Esophagus muscularis mucosa (tissue), 4 donors: ENCODE data around the gene RNF39. TPM values are rescaled to one million over a fixed set of nuclear protein-coding genes. Genes with fewer than 3 reads are reported as not detected.

Source experiments
- DNase-seq: peaks from one replicate; pipeline ENCODE4 v3.0.0-alpha.2; 2017; ENCODE audit errors: extremely low spot score
- H3K27ac ChIP-seq, 4 donors: fragments of 200-600 bp; sonication (generic); replicated peaks in 1 of 4; 1 replicate in 3 of 4; 2 replicates in 1 of 4; pipeline ENCODE4 v1.5.1; 2016 to 2019; ENCODE audit warnings: mild to moderate bottlenecking in 1 of 4
- H3K27me3 ChIP-seq, 4 donors: fragments of 200-600 bp; sonication (generic); one replicate each; pipeline versions ENCODE4 v1.5.1 to v1.6.0; 2016 to 2019
- H3K36me3 ChIP-seq, 4 donors: fragments of 200-600 bp; sonication (generic); one replicate each; pipeline ENCODE4 v1.5.1; 2016 to 2019
- H3K4me1 ChIP-seq, 4 donors: fragments of 200-600 bp; sonication (generic); one replicate each; pipeline ENCODE4 v1.5.1; 2016 to 2019
- H3K4me3 ChIP-seq, 4 donors: fragments of 200-600 bp; sonication (generic); 1 replicate in 2 of 4; 2 replicates in 2 of 4; pipeline ENCODE4 v1.5.1; 2016 to 2019; ENCODE audit warnings: mild to moderate bottlenecking in 4 of 4, moderate library complexity in 1 of 4
- H3K9me3 ChIP-seq, 4 donors: fragments of 200-600 bp; sonication (generic); 1 replicate in 3 of 4; 2 replicates in 1 of 4; pipeline ENCODE4 v1.5.1; 2016 to 2019
- CTCF ChIP-seq, 3 experiments: fragments of 200-600 bp in 2 of 3; fragments of 450-650 bp in 1 of 3; sonication (generic) in 2 of 3; IDR thresholded peaks; one replicate each; pipeline ENCODE4 v1.5.1; 2017 to 2019; ENCODE audit warnings: antibody characterized with exemption in 3 of 3, mild to moderate bottlenecking in 2 of 3, moderate library complexity in 1 of 3
- EP300 ChIP-seq: sonication (generic); formaldehyde crosslinking; IDR thresholded peaks from one replicate; pipeline ENCODE4 v1.6.1; 2017; ENCODE audit warnings: antibody characterized with exemption
- POLR2A ChIP-seq: fragments of 450-650 bp; IDR thresholded peaks from one replicate; pipeline ENCODE4 v1.6.1; 2017; ENCODE audit warnings: antibody characterized with exemption, moderate library complexity, mild to moderate bottlenecking, low read depth
- POLR2AphosphoS5 ChIP-seq, 2 donors: sonication (generic); formaldehyde crosslinking; IDR thresholded peaks; one replicate each; pipeline ENCODE4 v1.6.1; 2017; ENCODE audit warnings: antibody characterized with exemption in 2 of 2
- WGBS: methylation state at CpG from one replicate; pipeline ENCODE4 v1.1.5; 2018; 5-methylcytosine and 5-hydroxymethylcytosine counted together
- intact Hi-C: fragments of 100-400 bp; cut with DNase I; formaldehyde crosslinking; loops from one replicate; pipeline ENCODE4 v1.15.1; 2023
- total RNA-seq, 4 donors: library from RNA; depleted of rRNA; stranded (reverse); fragments of >200 nt; gene quantifications; one replicate each; pipeline versions ENCODE4 v1.1.0 to v1.2.1, GENCODE V29; 2016

Gene RNF39
- total RNA-seq, 4 donors from 2014 or later, result 0.11 TPM; not detected in 3

DNA sequence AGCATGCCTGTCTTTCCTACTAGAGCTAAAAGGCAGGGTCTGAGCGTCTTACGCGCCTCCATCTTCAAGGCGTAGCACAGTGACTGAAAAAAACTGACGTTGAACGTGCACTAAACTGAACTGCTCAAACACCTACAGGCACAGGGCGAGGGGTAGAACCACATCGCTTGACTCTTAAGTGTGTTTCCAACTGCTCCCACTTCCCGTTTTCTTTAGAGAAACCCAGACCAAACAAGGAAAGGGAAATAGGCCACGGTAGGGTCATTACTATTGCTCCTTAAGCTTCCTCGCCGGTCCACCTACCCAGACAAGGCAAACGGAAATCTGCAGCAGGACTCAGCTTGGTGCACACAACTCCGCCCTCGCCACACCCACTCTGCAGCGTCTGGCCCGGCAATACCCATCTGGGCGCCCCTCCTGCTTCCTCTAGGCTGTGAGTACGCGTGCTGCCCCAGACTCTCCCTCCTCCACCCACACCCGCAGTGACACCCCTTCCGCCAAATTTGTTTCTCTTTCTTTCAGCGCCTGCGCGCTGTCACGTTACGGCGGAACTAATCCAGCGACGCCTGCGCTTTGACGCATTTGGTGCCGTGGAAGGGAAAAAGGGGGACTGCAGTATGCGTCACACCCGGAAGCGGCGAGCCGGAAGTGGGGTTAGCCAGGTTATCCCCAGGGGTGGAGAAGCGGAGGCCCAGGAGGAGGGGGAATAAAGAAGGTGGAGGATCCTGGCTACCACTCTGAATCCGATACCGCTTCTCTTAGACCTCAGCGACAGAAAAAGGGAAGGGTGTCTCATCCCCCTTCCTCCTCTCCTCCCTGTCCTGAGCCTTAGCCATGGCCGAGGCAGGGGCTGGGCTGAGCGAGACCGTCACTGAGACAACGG, 8.8 kb downstream of the RNF39 start, which contains the start of gene PPP1R11:
Gene PPP1R11 (plus strand): TSS at position 622 of the 883 bp plus-strand sequence. CDS start 213 bp downstream, at position 835.
- Histone ChIP-seq H3K36me3 (peaks cover 5 to 33% (median 21%) of the 10 kb centered on the region in 4 donors), H3K27me3 (peaks cover 0 to 15% (median 10%) of the 10 kb centered on the region in 4 donors), H3K4me3 (peak within 1 kb of the TSS; percentile 68 to 79 (median 72)), H3K9me3 (no peaks in the 10 kb centered on the region), H3K27ac (peak within 1 kb of the TSS; percentile 82 to 89 (median 88)), H3K4me1 (peaks cover 28 to 53% (median 49%) of the 10 kb centered on the region in 4 donors)
- TF ChIP-seq CTCF (IDR thresholded peaks at IDR 0.05) (peak in 1 of 3 experiments; percentile 4), POLR2A (peak; percentile 45), EP300 (no peak), POLR2AphosphoS5 (IDR thresholded peaks at IDR 0.05) (peak; percentile 94 to 98)
- WGBS, result 0% methylated on average over 43 of the region's 46 CpGs
- intact Hi-C loops, result loop anchor here (5.0 to 10.0 kb wide), 2 partner anchors 35 to 122 kb away; partner anchors contain the start of gene HLA-A
- DNase-seq, result peak; percentile 99

GRCh38 chr6:30066082-30066481, 9.5 kb downstream of the RNF39 start:
- Histone ChIP-seq H3K4me3 (peak overlapping the region; percentile 68 to 79 (median 72)), H3K9me3 (no peaks in the 10 kb centered on the region), H3K27me3 (peaks cover 0 to 8% (median 5%) of the 10 kb centered on the region in 4 donors), H3K36me3 (peaks cover 5 to 33% (median 21%) of the 10 kb centered on the region in 4 donors), H3K4me1 (peaks cover 25 to 49% (median 45%) of the 10 kb centered on the region in 4 donors), H3K27ac (peak overlapping the region; percentile 82 to 89 (median 88))
- no peak for DNase-seq
- intact Hi-C loops, result loop anchor here (5.0 to 10.0 kb wide), 2 partner anchors 36 to 121 kb away; partner anchors contain the start of gene HLA-A
- TF ChIP-seq EP300 (no peak), POLR2A (no peak), CTCF (IDR thresholded peaks at IDR 0.05) (no peak), POLR2AphosphoS5 (IDR thresholded peaks at IDR 0.05) (no peak)
- WGBS, result 11% methylated on average over 4 of the region's 4 CpGs

- Histone ChIP-seq H3K27me3 (no peaks in the 10 kb centered on the region), H3K4me3 (no peak overlapping the region), H3K36me3 (peaks cover 0 to 17% (median 2%) of the 10 kb centered on the region in 4 donors), H3K4me1 (peaks cover 31 to 53% (median 49%) of the 10 kb centered on the region in 4 donors), H3K9me3 (no peaks in the 10 kb centered on the region), H3K27ac (no peak overlapping the region)
- no peak for DNase-seq
- no peak for TF ChIP-seq CTCF (IDR thresholded peaks at IDR 0.05)
- no peak for TF ChIP-seq EP300
- no peak for TF ChIP-seq POLR2AphosphoS5 (IDR thresholded peaks at IDR 0.05)
- TF ChIP-seq POLR2A, result no peak
- 94% methylated on average over 2 of the region's 2 CpGs for WGBS
- intact Hi-C loops, result loop anchor here (10.0 kb wide), 1 partner anchor 119 kb away; the partner anchor contains the start of gene HLA-A
These were observed 12.3 kb downstream of the RNF39 start for GRCh38 chr6:30063315-30063714.

DNA sequence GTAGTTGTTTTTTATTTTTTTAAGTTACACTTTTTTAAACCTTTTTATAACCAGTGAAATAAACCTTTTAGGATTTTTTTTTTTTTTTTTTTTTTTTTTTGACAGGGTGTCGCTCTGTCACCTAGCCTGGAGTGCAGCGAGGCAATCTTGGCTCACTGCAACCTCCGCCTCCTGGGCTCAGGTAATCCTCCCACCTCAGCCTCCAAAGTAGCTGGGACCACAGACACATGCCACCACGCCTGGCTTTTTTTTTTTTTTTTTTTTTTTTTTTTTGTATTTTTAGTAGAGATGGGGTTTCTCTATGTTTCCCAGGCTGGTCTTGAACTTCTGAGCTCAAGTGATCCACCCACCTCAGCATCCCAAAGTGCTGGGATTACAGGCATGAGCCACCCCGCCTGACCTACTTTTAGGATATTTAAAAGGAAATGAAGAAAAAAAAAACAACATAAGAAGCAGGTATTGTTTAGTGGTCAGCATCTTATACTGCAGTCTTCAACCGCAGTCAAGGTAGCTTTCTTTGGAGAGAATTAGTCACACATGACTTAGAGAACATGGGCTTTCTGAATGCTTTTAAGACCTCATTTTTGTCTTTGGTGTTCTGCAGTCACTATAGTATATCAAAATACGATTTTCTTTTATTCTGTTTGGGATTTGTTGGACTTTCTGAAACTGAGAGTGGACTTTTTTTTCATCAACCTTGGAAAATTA, 12.9 kb downstream of the RNF39 start:
- no peaks in the 10 kb centered on the region for H3K27me3 ChIP-seq
- peak overlapping the region in 1 of 4 donors; percentile 85 for H3K27ac ChIP-seq
- intact Hi-C loops, result loop anchor here (10.0 kb wide), 1 partner anchor 118 kb away; the partner anchor contains the start of gene HLA-A
- peak overlapping the region in 3 of 4 donors; percentile 79 to 93 (median 85) for H3K4me3 ChIP-seq
- no peak for TF ChIP-seq POLR2AphosphoS5 (IDR thresholded peaks at IDR 0.05)
- TF ChIP-seq CTCF (IDR thresholded peaks at IDR 0.05), result no peak
- TF ChIP-seq POLR2A, result no peak
- TF ChIP-seq EP300, result no peak
- no peak for DNase-seq
- H3K9me3 ChIP-seq, result no peaks in the 10 kb centered on the region
- H3K4me1 ChIP-seq, result peaks cover 25 to 47% (median 42%) of the 10 kb centered on the region in 4 donors
- H3K36me3 ChIP-seq, result peaks cover 0 to 22% (median 7%) of the 10 kb centered on the region in 4 donors
- 96% methylated on average over 7 of the region's 7 CpGs for WGBS
